SK-N-SH treated with all-trans-retinoic acid at 6 μM for 48 hours (cell line): ENCODE results near the gene PLVAP.

Source experiments
- ATAC-seq: fragments of 200-7000 bp; cut with Tn5 transposase; 3 replicates; pipeline ENCODE4 v1.9.1; 2020; ENCODE audit warnings: mild to moderate bottlenecking, moderate library complexity
- ARNTL ChIP-seq: fragments of 450-650 bp; formaldehyde crosslinking; IDR thresholded peaks from 2 replicates; pipeline ENCODE4 v1.5.0; 2020; ENCODE audit warnings: low read depth, mild to moderate bottlenecking, moderate library complexity, borderline replicate concordance
- BACH2 ChIP-seq: fragments of 250-450 bp; sonication (Bioruptor Pico); IDR thresholded peaks from 2 replicates; pipeline ENCODE4 v1.9.0; 2021; ENCODE audit warnings: mild to moderate bottlenecking, borderline replicate concordance
- CSDC2 ChIP-seq: fragments of 250-450 bp; sonication (Bioruptor Pico); IDR thresholded peaks from 2 replicates; pipeline ENCODE4 v1.5.0; 2020; ENCODE audit warnings: mild to moderate bottlenecking, moderate library complexity
- GLIS3 ChIP-seq: fragments of 250-450 bp; sonication (Bioruptor Pico); IDR thresholded peaks from 2 replicates; pipeline ENCODE4 v1.5.0; 2020; ENCODE audit warnings: mild to moderate bottlenecking, moderate library complexity
- ISL1 ChIP-seq: fragments of 250-450 bp; sonication (Bioruptor Pico); IDR thresholded peaks from 2 replicates; pipeline ENCODE4 v2.1.2; 2022; ENCODE audit warnings: mild to moderate bottlenecking, moderate library complexity
- PPARA ChIP-seq: fragments of 250-450 bp; sonication (Bioruptor Pico); IDR thresholded peaks from 2 replicates; pipeline ENCODE4 v1.5.0; 2020; ENCODE audit warnings: mild to moderate bottlenecking, borderline replicate concordance
- SNAI2 ChIP-seq: fragments of 250-450 bp; sonication (Bioruptor Pico); IDR thresholded peaks from 2 replicates; pipeline ENCODE4 v1.5.0; 2020; ENCODE audit warnings: mild to moderate bottlenecking, moderate library complexity
- TCF4 ChIP-seq: fragments of 250-450 bp; sonication (Bioruptor Pico); IDR thresholded peaks from 2 replicates; pipeline ENCODE4 v1.8.0; 2021; ENCODE audit warnings: mild to moderate bottlenecking, moderate library complexity, borderline replicate concordance
- TOX ChIP-seq: fragments of 250-450 bp; sonication (Bioruptor Pico); IDR thresholded peaks from 2 replicates; pipeline ENCODE4 v1.8.0; 2021; ENCODE audit warnings: mild to moderate bottlenecking, moderate library complexity, borderline replicate concordance
- ZC3H10 ChIP-seq: fragments of 250-450 bp; sonication (Bioruptor Pico); IDR thresholded peaks from 2 replicates; pipeline ENCODE4 v1.5.1; 2021; ENCODE audit warnings: mild to moderate bottlenecking, moderate library complexity
- ZFP3 ChIP-seq: fragments of 250-450 bp; sonication (Bioruptor Pico); IDR thresholded peaks from 2 replicates; pipeline ENCODE4 v1.5.0; 2020; ENCODE audit warnings: mild to moderate bottlenecking, moderate library complexity
- ZFP30 ChIP-seq: fragments of 450-650 bp; formaldehyde crosslinking; IDR thresholded peaks from 2 replicates; pipeline ENCODE4 v1.5.0; 2022; ENCODE audit warnings: mild to moderate bottlenecking, moderate library complexity
- ZNF8 ChIP-seq: fragments of 450-650 bp; formaldehyde crosslinking; IDR thresholded peaks from 2 replicates; pipeline ENCODE4 v1.5.0; 2020; ENCODE audit warnings: mild to moderate bottlenecking, moderate library complexity
- TF ChIP-seq, protein P1 (sequence below): fragments of 250-450 bp; sonication (Bioruptor Pico); IDR thresholded peaks from 2 replicates; pipeline ENCODE4 v1.8.0; 2020; ENCODE audit warnings: mild to moderate bottlenecking, moderate library complexity, borderline replicate concordance
- TF ChIP-seq, protein P2 (sequence below): fragments of 250-450 bp; sonication (Bioruptor Pico); IDR thresholded peaks from 2 replicates; pipeline ENCODE4 v1.5.1; 2020; ENCODE audit warnings: low read depth, mild to moderate bottlenecking, moderate library complexity
- TF ChIP-seq, protein P3 (sequence below): fragments of 250-450 bp; sonication (Bioruptor Pico); IDR thresholded peaks from 2 replicates; pipeline ENCODE4 v1.5.0; 2020; ENCODE audit warnings: mild to moderate bottlenecking, moderate library complexity
- TF ChIP-seq, protein P4 (sequence below): fragments of 250-450 bp; sonication (Bioruptor Pico); IDR thresholded peaks from 2 replicates; pipeline ENCODE4 v1.8.0; 2021; ENCODE audit warnings: low read depth, mild to moderate bottlenecking, moderate library complexity, borderline replicate concordance
- TF ChIP-seq, protein P5 (sequence below): fragments of 250-450 bp; sonication (Bioruptor Pico); IDR thresholded peaks from 2 replicates; pipeline ENCODE4 v1.5.1; 2021; ENCODE audit warnings: mild to moderate bottlenecking, moderate library complexity

Gene PLVAP

DNA sequence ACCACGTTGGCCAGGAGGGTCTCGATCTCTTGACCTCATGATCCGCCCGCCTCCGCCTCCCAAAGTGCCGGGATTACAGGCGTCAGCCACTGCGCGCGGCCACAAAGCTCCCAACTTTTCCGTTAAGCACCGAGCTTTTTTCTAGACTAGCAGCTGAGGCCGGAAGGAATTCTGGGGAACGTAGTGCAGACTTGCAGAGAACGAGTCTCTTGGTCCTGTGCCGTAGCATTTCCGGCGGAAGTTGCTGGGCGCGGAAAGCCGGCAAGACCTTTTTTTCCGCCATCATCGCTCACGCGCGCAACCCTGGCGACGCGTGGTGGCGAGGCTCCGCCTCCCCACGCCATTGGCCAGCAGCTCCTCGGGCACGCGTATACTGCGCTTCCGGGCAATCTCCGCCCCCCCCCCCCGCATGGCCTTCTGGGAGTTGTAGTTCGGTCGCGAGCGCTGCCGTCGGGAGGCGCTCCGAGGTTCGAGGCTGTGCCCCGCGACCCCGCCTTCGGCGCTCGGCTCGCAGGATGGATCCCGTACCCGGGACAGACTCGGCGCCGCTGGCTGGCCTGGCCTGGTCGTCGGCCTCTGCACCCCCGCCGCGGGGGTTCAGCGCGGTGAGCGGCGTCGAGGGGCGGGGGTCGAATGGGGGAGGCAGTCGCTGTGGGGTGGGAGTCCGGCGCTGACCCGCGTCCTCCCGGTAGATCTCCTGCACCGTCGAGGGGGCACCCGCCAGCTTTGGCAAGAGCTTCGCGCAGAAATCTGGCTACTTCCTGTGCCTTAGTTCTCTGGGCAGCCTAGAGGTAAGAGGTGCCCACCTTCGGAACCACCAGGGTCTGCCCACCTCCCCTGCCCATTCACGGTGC, 42.7 kb upstream of the PLVAP start, which contains the start of gene MVB12A:
MVB12A (plus strand) TSS at position 427 of the 854 bp plus-strand sequence; CDS start at position 516, 89 bp downstream.
- TF ChIP-seq TOX (CRISPR knock-in tag) (no peak), SNAI2 (no peak), ARNTL (CRISPR knock-in tag) (no peak)
- TF ChIP-seq, protein P1, sequence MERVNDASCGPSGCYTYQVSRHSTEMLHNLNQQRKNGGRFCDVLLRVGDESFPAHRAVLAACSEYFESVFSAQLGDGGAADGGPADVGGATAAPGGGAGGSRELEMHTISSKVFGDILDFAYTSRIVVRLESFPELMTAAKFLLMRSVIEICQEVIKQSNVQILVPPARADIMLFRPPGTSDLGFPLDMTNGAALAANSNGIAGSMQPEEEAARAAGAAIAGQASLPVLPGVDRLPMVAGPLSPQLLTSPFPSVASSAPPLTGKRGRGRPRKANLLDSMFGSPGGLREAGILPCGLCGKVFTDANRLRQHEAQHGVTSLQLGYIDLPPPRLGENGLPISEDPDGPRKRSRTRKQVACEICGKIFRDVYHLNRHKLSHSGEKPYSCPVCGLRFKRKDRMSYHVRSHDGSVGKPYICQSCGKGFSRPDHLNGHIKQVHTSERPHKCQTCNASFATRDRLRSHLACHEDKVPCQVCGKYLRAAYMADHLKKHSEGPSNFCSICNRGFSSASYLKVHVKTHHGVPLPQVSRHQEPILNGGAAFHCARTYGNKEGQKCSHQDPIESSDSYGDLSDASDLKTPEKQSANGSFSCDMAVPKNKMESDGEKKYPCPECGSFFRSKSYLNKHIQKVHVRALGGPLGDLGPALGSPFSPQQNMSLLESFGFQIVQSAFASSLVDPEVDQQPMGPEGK (CRISPR knock-in tag): no peak
- TF ChIP-seq, protein P2, sequence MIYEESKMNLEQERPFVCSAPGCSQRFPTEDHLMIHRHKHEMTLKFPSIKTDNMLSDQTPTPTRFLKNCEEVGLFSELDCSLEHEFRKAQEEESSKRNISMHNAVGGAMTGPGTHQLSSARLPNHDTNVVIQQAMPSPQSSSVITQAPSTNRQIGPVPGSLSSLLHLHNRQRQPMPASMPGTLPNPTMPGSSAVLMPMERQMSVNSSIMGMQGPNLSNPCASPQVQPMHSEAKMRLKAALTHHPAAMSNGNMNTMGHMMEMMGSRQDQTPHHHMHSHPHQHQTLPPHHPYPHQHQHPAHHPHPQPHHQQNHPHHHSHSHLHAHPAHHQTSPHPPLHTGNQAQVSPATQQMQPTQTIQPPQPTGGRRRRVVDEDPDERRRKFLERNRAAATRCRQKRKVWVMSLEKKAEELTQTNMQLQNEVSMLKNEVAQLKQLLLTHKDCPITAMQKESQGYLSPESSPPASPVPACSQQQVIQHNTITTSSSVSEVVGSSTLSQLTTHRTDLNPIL: no peak
- ATAC-seq: peak; percentile 94

DNA sequence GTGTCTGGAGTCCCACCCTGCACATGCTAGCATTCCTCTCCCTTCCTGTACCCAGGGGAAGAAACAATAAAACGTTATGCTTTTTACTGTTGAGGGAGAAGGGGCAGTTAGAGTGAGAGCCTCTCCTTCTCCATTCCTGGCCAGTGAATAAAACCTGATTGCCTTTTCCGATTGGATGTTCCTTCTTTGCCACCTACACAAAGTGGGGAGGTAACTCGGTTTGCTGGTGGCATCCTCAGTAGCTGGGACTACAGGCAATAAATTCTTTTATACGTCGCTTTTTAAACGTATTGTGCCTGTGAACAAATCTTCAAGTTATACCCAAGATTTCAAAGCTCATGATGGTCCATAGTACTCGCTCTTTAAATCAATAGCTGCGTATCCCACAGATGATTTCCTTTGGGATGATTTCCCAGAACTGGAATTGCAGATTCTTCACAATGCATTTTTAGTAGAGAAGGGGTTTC, 42.0 kb upstream of the PLVAP start:
- no peak for ATAC-seq
- TF ChIP-seq ZNF8 (CRISPR knock-in tag): 0 out of 2 replicates have a peak, but pooled peaks have one; percentile 29
- 0 out of 2 replicates have a peak, but pooled peaks have one; percentile 64 for TF ChIP-seq SNAI2
- TF ChIP-seq PPARA (CRISPR knock-in tag): no peak
- no peak for TF ChIP-seq BACH2 (CRISPR knock-in tag)
- TF ChIP-seq, all 23 proteins: peak for 2

DNA sequence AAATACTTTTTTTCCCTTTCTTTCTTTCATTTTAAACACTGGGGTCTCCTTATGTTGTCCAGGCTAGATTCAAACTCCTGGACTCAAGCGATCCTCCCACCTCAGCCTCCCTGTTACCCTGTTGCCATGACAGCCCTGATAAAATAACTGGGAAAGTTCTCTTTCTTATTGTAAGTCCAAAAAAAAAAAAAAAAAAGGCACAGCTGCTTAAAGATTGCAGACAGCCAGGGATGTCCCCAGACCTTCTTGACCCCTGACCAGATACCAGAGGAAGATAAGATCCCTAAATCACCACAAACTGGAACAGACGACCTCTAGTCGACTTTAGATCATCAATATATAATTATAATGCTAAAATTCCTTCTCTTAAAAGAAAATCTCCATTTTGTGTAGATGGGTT, 41.6 kb upstream of the PLVAP start:
- TF ChIP-seq ZNF8 (CRISPR knock-in tag) (no peak), CSDC2 (CRISPR knock-in tag) (no peak), PPARA (CRISPR knock-in tag) (no peak), ZFP3 (no peak)
- TF ChIP-seq, all 23 proteins: peak for 0
- ATAC-seq: no peak

DNA sequence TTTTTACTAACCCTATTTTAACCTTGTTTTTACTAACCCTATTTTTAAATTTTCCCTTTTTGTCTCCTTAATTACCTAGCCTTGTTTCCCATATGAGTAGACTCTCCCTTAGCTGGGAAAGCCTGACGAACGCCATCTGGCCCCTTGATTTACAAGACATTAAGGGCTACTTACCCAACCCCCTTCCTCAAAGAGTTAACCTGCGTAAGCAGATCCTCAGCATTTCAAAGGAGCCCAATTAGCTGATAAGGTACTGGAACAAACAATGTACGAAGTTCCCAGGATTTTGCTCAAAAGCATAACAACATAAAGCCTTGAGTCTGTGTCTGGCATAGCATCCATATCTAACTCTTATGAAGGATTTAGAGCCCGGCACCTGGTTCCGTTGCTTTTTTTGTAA, 38.0 kb upstream of the PLVAP start:
- no peak for ATAC-seq
- TF ChIP-seq GLIS3 (CRISPR knock-in tag) (no peak), ZNF8 (CRISPR knock-in tag) (no peak)
- TF ChIP-seq, protein P3, sequence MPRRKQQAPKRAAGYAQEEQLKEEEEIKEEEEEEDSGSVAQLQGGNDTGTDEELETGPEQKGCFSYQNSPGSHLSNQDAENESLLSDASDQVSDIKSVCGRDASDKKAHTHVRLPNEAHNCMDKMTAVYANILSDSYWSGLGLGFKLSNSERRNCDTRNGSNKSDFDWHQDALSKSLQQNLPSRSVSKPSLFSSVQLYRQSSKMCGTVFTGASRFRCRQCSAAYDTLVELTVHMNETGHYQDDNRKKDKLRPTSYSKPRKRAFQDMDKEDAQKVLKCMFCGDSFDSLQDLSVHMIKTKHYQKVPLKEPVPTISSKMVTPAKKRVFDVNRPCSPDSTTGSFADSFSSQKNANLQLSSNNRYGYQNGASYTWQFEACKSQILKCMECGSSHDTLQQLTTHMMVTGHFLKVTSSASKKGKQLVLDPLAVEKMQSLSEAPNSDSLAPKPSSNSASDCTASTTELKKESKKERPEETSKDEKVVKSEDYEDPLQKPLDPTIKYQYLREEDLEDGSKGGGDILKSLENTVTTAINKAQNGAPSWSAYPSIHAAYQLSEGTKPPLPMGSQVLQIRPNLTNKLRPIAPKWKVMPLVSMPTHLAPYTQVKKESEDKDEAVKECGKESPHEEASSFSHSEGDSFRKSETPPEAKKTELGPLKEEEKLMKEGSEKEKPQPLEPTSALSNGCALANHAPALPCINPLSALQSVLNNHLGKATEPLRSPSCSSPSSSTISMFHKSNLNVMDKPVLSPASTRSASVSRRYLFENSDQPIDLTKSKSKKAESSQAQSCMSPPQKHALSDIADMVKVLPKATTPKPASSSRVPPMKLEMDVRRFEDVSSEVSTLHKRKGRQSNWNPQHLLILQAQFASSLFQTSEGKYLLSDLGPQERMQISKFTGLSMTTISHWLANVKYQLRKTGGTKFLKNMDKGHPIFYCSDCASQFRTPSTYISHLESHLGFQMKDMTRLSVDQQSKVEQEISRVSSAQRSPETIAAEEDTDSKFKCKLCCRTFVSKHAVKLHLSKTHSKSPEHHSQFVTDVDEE (CRISPR knock-in tag): no peak

DNA sequence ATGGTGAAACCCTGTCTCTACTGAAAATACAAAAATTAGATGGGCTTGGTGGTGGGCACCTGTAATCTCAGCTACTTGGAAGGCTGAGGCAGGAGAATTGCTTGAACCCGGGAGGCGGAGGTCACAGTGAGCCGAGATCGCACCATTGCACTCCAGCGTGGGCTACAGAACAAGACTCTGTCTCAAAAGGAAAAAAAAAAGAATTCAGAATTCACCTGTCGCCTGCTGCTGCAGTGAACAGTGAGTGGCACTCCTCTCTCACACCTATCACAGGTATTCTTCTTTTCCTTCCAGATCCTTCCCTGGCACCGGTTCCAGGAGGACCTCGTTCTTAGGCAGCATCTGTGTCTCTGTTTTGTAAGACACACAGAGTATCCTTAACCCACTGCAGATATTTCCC, 37.0 kb upstream of the PLVAP start:
- ATAC-seq: no peak
- TF ChIP-seq ZC3H10 (CRISPR knock-in tag) (no peak), ARNTL (CRISPR knock-in tag) (no peak), ISL1 (no peak), TOX (CRISPR knock-in tag) (no peak), SNAI2 (no peak), PPARA (CRISPR knock-in tag) (no peak), GLIS3 (CRISPR knock-in tag) (no peak), TCF4 (CRISPR knock-in tag) (no peak), ZNF8 (CRISPR knock-in tag) (no peak), ZFP3 (no peak), ZFP30 (CRISPR knock-in tag) (no peak)
- TF ChIP-seq, protein P4, sequence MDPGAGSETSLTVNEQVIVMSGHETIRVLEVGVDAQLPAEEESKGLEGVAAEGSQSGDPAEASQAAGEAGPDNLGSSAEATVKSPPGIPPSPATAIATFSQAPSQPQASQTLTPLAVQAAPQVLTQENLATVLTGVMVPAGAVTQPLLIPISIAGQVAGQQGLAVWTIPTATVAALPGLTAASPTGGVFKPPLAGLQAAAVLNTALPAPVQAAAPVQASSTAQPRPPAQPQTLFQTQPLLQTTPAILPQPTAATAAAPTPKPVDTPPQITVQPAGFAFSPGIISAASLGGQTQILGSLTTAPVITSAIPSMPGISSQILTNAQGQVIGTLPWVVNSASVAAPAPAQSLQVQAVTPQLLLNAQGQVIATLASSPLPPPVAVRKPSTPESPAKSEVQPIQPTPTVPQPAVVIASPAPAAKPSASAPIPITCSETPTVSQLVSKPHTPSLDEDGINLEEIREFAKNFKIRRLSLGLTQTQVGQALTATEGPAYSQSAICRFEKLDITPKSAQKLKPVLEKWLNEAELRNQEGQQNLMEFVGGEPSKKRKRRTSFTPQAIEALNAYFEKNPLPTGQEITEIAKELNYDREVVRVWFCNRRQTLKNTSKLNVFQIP (CRISPR knock-in tag): no peak
- TF ChIP-seq, protein P5, sequence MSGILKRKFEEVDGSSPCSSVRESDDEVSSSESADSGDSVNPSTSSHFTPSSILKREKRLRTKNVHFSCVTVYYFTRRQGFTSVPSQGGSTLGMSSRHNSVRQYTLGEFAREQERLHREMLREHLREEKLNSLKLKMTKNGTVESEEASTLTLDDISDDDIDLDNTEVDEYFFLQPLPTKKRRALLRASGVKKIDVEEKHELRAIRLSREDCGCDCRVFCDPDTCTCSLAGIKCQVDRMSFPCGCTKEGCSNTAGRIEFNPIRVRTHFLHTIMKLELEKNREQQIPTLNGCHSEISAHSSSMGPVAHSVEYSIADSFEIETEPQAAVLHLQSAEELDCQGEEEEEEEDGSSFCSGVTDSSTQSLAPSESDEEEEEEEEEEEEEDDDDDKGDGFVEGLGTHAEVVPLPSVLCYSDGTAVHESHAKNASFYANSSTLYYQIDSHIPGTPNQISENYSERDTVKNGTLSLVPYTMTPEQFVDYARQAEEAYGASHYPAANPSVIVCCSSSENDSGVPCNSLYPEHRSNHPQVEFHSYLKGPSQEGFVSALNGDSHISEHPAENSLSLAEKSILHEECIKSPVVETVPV (CRISPR knock-in tag): no peak
- TF ChIP-seq, protein P2: no peak
